HG02571 (cell line): ENCODE results near the gene SEMA3D.
A peak's percentile ranks its signal among the peaks of the same experiment; 100 is the strongest.

Experiments used
- ATAC-seq: cut with Tn5 transposase; IDR thresholded peaks from one replicate; pipeline ENCODE4 v1.9.1; 2021; ENCODE audit warnings: mild to moderate bottlenecking, moderate library complexity; ENCODE audit not compliant: unreplicated experiment

SEMA3D gene

GRCh38 chr7:85184599-85185423 is 2.0 kb downstream of the SEMA3D start:
- ATAC-seq, result no peak

- ATAC-seq, result no peak
Measured at GRCh38 chr7:85183296-85183695, 3.6 kb downstream of the SEMA3D start.

GRCh38 chr7:85178531-85179298 is 8.1 kb downstream of the SEMA3D start:
- no peak for ATAC-seq

- no peak for ATAC-seq
Measured at GRCh38 chr7:85177316-85177715, 9.5 kb downstream of the SEMA3D start.

GRCh38 chr7:85176197-85176596 is 10.7 kb downstream of the SEMA3D start:
- no peak for ATAC-seq

DNA sequence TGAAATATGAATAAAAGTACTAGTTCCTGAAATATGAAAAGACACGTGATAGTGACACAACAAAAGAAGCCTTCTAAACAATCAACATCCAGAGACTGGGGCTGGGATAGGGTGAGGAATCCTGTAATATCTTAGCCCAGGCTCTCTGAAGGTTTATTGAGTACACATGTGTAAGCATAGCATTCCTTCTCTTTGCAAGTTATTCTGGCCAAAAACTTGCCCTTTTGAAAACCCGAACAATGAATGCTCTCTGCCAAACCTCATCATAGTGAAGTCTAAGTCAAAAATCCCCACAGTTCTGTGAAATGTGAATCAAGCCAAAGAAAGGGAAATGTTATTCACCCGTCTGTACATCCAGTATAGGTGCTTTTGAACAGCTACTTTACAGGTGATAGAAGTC is 11.6 kb downstream of the SEMA3D start:
- ATAC-seq, result no peak

DNA sequence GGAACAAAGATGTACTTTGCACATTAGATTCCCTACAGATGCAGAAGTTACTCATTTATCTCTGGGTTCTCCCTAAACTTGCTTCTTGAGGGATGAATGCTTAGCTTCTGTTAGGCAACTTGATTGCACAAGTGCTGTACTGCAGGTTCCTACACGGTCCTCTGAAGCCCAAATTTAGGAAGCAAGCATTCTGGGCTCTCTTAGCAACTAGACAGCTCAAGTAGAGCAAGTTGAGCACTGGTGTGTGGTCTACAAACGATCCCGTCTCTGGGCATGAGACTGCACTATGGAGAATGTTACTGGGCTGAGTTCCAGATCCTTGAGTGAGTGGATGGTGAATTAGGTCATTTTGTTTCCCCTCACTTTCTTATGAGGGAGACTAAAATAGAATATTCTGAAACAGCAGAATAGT is 14.3 kb downstream of the SEMA3D start:
- ATAC-seq, result no peak

DNA sequence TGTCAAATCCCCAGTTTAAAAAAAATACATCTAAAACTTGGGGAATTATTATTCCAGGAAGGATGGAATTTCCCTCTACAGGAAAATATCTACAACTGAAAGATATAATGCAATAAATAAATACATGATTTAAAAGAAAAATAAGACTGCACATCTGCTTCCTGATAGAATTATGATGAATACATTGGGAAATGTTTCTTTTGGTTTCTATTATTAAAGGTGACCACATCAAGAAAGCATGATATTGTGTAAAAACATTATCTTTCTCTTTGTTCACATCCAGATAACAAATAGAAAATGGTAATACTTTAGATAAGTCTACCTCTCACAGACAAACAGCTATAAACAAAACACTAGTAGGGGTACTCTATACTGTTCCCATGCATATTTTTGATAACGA is 19.2 kb downstream of the SEMA3D start:
- no peak for ATAC-seq

DNA sequence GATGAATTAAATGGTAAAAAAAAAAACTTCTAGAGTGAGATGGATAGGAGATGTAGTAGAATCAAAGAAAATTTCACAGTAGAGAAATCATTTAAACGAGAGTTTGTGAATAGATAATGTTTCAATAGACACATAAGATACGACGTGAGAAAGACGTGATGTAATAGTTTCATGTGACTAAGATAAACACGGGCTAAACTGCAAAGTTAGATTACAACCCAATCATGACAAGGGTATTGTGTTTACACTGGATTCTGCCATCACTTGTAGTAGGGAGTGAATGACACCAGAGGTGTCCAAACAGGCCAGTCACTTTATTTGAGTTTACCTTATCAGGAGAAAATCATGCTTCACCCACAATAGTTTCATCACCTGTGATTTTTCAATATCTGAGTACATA is 21.6 kb downstream of the SEMA3D start:
- ATAC-seq, result no peak

DNA sequence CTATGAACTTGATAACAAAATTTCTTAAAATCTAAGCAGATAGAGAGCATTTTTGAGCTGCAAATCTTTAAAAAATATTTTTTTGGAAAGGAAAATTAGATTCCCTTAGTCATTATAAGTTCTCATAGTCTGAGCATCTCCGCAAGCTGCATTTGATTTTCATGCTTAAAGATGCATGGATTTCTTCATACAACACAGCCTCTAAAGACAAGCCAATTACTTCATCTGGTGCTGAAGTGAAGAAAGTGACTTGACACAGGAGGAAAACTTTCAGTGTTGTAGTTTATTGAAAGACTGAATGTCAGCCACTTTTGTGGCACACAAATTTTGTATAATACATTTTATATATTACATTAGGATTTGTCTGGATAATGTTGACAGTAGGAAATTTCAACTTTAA is 22.5 kb downstream of the SEMA3D start:
- no peak for ATAC-seq

- ATAC-seq, result no peak
Measured at GRCh38 chr7:85162721-85163120, 24.1 kb downstream of the SEMA3D start.

- ATAC-seq, result peak; percentile 92
Measured at GRCh38 chr7:85160223-85160622, 26.6 kb downstream of the SEMA3D start.

- no peak for ATAC-seq
Measured at GRCh38 chr7:85159003-85159402, 27.9 kb downstream of the SEMA3D start.

DNA sequence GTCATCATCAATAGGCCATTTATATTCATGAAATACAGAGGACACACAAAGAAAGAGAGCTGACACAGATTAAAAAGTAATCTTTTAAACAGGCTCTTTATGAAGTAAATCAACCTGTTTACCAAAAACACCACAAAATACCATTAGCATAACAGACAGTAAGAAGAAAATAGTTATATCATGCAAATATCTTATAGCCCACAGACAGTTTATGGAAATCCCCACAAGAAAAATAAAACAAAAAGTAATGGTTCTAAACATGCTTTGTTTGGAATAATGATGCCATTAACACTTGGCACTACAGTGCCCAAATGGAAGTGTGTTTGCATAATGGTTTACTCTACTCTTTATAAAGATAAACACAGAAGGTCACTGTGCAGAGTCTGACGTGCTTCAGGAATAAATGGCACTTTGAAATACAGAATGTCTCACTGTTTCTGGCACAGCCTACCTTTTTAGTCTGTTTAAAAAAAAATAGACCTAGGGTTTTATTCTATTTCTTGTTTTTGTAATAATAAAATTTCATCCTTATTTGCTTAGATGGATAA is 30.1 kb downstream of the SEMA3D start:
- no peak for ATAC-seq

DNA sequence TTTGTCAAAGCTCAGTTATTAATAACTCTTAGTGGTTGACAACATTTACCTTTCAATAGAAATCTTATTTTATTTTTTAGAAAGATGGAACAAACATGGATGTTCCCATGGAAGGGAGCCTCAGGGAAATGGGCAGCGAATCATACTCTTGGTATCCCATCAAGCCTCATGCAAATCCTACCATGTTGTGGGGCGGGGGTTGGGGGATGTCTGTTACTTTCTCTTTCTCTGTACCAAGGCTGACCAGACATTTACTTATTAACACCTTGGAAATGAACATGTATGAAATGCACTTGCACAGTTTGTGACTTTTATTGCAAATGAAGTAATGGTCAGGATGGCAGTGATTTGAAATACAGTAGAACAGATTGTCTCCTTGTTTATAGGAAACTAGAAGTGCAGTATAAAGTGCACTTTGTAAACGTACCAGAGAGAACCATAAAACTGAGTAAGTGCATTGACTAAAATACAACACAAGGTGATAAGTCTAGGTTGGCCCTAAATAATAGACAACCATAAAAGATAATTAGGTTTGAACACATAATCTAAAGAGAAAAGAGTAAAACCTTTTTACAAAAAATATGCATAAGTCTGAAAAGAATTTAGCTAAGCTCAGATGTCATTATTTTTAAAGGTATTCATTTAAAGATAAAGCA is 32.4 kb downstream of the SEMA3D start:
- ATAC-seq, result no peak

- no peak for ATAC-seq
Measured at GRCh38 chr7:85153715-85154114, 33.1 kb downstream of the SEMA3D start.

- ATAC-seq, result no peak
Measured at GRCh38 chr7:85150624-85151023, 36.2 kb downstream of the SEMA3D start.

- no peak for ATAC-seq
Measured at GRCh38 chr7:85144771-85145170, 42.1 kb downstream of the SEMA3D start.

- no peak for ATAC-seq
Measured at GRCh38 chr7:85135977-85136376, 50.9 kb downstream of the SEMA3D start.

GRCh38 chr7:85133560-85133959 is 53.3 kb downstream of the SEMA3D start:
- no peak for ATAC-seq

GRCh38 chr7:85133006-85133405 is 53.9 kb downstream of the SEMA3D start:
- ATAC-seq, result no peak
